Spleen (tissue), 11 donors: ENCODE measurements around the gene TMEM222. TPM values are rescaled to one million over a fixed set of nuclear protein-coding genes. Genes with fewer than 3 reads are reported as not detected.
A peak's percentile ranks its signal among the peaks of the same experiment; 100 is the strongest.

Experiments used
- DNase-seq: peaks from one replicate; pipeline ENCODE4 v3.0.0-alpha.2; 2020
- H3K27ac ChIP-seq, 8 donors: fragments of 200-600 bp; sonication (generic) in 7 of 8; 1 replicate in 4 of 8; 2 replicates in 4 of 8; pipeline versions ENCODE4 v1.5.0 to v1.8.0; 2016 to 2021; ENCODE audit warnings: inconsistent platforms in 4 of 8, mild to moderate bottlenecking in 4 of 8, moderate library complexity in 1 of 8
- H3K27me3 ChIP-seq, 7 donors: fragments of 200-600 bp; sonication (generic) in 6 of 7; replicated peaks in 1 of 7; 1 replicate in 4 of 7; 2 replicates in 3 of 7; pipeline versions ENCODE4 v1.5.0 to v1.8.0; 2016 to 2021; ENCODE audit warnings: inconsistent platforms in 3 of 7, mild to moderate bottlenecking in 1 of 7
- H3K36me3 ChIP-seq, 6 donors: fragments of 200-600 bp; sonication (generic) in 5 of 6; 1 replicate in 4 of 6; 2 replicates in 2 of 6; pipeline versions ENCODE4 v1.5.0 to v1.8.0; 2016 to 2021; ENCODE audit warnings: inconsistent platforms in 2 of 6
- H3K4me1 ChIP-seq, 6 donors: fragments of 200-600 bp; sonication (generic) in 5 of 6; 1 replicate in 3 of 6; 2 replicates in 3 of 6; pipeline versions ENCODE4 v1.5.0 to v1.8.0; 2016 to 2021; ENCODE audit warnings: inconsistent platforms in 3 of 6
- H3K4me3 ChIP-seq, 8 donors: fragments of 200-600 bp; sonication (generic) in 7 of 8; 1 replicate in 4 of 8; 2 replicates in 4 of 8; pipeline versions ENCODE4 v1.5.0 to v1.8.0; 2016 to 2021; ENCODE audit warnings: inconsistent platforms in 4 of 8, mild to moderate bottlenecking in 4 of 8, moderate library complexity in 2 of 8
- H3K9me3 ChIP-seq, 8 donors: fragments of 200-600 bp; sonication (generic) in 7 of 8; 1 replicate in 4 of 8; 2 replicates in 4 of 8; pipeline versions ENCODE4 v1.5.0 to v1.8.0; 2016 to 2021; ENCODE audit warnings: inconsistent platforms in 4 of 8
- CTCF ChIP-seq, 11 experiments: fragments of 200-600 bp in 7 of 11; fragments of 450-650 bp in 4 of 11; sonication (generic) in 4 of 11; IDR thresholded peaks in 8 of 11; conservative IDR thresholded peaks in 3 of 11; 1 replicate in 7 of 11; 2 replicates in 4 of 11; pipeline versions ENCODE4 v1.4.0 to v1.8.0; 2016 to 2021; ENCODE audit warnings: antibody characterized with exemption in 11 of 11, inconsistent platforms in 4 of 11, mild to moderate bottlenecking in 1 of 11
- POLR2A ChIP-seq, 3 donors: fragments of 450-650 bp; IDR thresholded peaks; one replicate each; pipeline ENCODE4 v1.5.1; 2017; ENCODE audit warnings: antibody characterized with exemption in 3 of 3, mild to moderate bottlenecking in 1 of 3
- POLR2AphosphoS5 ChIP-seq, 3 donors: sonication (generic); formaldehyde crosslinking; IDR thresholded peaks; one replicate each; pipeline ENCODE4 v1.5.1; 2017; ENCODE audit warnings: antibody characterized with exemption in 3 of 3
- WGBS, 5 donors: extraction: QIAGEN DNeasy Blood & Tissue Kit in 3 of 5; methylation state at CpG; one replicate each; pipeline versions ENCODE4 v1.1.5 to v1.1.7; 2013 to 2018; 5-methylcytosine and 5-hydroxymethylcytosine counted together
- intact Hi-C: fragments of 100-400 bp; cut with DNase I; formaldehyde crosslinking; loops from one replicate; pipeline ENCODE4 v1.15.0; 2023; ENCODE audit warnings: low total_unique reads
- polyA plus RNA-seq, 3 donors: library from polyadenylated mRNA; stranded (reverse); fragments of 200-250 nt; gene quantifications; one replicate each; pipeline ENCODE4 v1.2.1, GENCODE V29; 2013
- total RNA-seq, 7 donors: library from RNA; depleted of rRNA in 3 of 7; stranded (reverse); fragments of >200 nt in 3 of 7; fragmentation: NEBNext Ultra II Directional in 4 of 7; extraction: Animal tissue kit (Norgen Biotek cat#: 25700) in 4 of 7; gene quantifications; one replicate each; pipeline versions ENCODE4 v1.1.0 to v1.2.1, GENCODE V29; 2016 to 2021
- donor health status: healthy with polysubstance abuse.
- donor health status: DM: no; HTN: no; CAD: no; lungs with moderate emphysema.
- donor health status: DM: no; HTN: no; CAD: no.
- donor health status: Bipolar disorder and iron deficiency.
- donor health status: healthy.
- donor health status: DM: no; HTN: no; CAD: no.
- donor health status: DM: yes; HTN: yes; CAD: no.

TMEM222 gene
- total and polyA plus RNA-seq, 10 donors, result 25.4 to 38.9 (median 31.8) TPM

- WGBS, 5 donors, result 84 to 90% (median 87%) methylated on average over 19 of the region's 19 CpGs
- Histone ChIP-seq H3K9me3 (no peaks in the 10 kb centered on the region), H3K36me3 (no peaks in the 10 kb centered on the region), H3K4me1 (peaks cover 6 to 47% (median 27%) of the 10 kb centered on the region in 6 donors), H3K27ac (no peak overlapping the region), H3K4me3 (no peak overlapping the region), H3K27me3 (no peaks in the 10 kb centered on the region)
- intact Hi-C loops, result no loop called here
- TF ChIP-seq POLR2AphosphoS5 (IDR thresholded peaks at IDR 0.05), result no peak
- no peak for TF ChIP-seq CTCF (IDR thresholded peaks at IDR 0.05 in 8 of 11, conservative IDR thresholded peaks at IDR 0.05 in 3 of 11)
- no peak for TF ChIP-seq POLR2A (IDR thresholded peaks at IDR 0.05)
- no peak for DNase-seq
Observed at GRCh38 chr1:27372022-27372807, 50.3 kb downstream of the TMEM222 start.

- no peaks in the 10 kb centered on the region for H3K27me3 ChIP-seq
- 86 to 94% (median 91%) methylated on average over 7 to 11 of the region's 11 CpGs for WGBS, 5 donors
- no peak overlapping the region for H3K4me3 ChIP-seq
- TF ChIP-seq CTCF (IDR thresholded peaks at IDR 0.05 in 8 of 11, conservative IDR thresholded peaks at IDR 0.05 in 3 of 11), result peak in 2 of 11 experiments; percentile 12 to 37
- no peak for TF ChIP-seq POLR2AphosphoS5 (IDR thresholded peaks at IDR 0.05)
- no peak for TF ChIP-seq POLR2A (IDR thresholded peaks at IDR 0.05)
- DNase-seq, result no peak
- H3K9me3 ChIP-seq, result no peaks in the 10 kb centered on the region
- peaks cover 3 to 39% (median 19%) of the 10 kb centered on the region in 6 donors for H3K4me1 ChIP-seq
- no peak overlapping the region for H3K27ac ChIP-seq
- intact Hi-C loops, result no loop called here
- H3K36me3 ChIP-seq, result no peaks in the 10 kb centered on the region
Observed at GRCh38 chr1:27372808-27373690, 51.1 kb downstream of the TMEM222 start.

DNA sequence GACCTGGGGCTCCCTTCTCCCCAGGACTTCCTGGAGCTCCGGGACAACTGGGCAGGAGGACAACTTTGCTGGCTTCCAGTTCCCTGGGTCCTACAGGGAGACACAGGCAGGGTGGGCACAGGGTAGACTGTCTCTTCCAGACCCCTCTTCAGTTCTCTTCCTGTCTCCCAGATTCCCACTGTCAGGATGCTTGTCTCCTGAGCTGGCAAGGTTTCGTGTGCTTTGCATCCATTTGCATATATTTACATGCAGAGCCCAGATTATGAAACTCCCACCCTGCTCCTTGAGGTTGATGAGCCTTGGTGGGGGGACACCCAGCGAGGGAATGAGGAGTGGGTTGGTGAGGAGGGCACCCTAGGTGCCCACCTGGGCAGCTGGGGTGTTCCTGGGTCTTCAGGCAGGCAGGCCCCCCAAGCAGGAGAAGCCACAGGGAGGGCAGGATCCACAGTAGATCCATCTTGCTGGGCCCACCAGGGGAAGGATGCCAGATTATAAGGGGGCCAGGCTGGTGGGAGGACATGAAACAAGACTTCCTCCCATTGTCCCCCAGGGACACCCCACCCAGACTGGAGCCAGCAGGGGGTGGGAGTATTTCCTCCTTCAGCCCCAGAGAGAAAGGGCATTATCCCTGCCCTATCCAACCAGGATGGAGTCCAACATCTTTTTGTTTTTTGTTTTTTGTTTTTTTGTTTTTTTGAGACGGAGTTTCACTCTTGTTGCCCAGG, 52.6 kb downstream of the TMEM222 start, which contains the start of gene FCN3:
Gene FCN3 (minus strand): TSS at position 463 of the 725 bp plus-strand sequence. CDS start 6 bp downstream, at position 457.
- Histone ChIP-seq H3K36me3 (no peaks in the 10 kb centered on the region), H3K4me3 (no peak within 1 kb of the TSS), H3K27me3 (no peaks in the 10 kb centered on the region), H3K27ac (peak within 1 kb of the TSS in 2 of 8 donors; percentile 10 to 43), H3K4me1 (peaks cover 0 to 24% (median 8%) of the 10 kb centered on the region in 6 donors), H3K9me3 (no peaks in the 10 kb centered on the region)
- TF ChIP-seq CTCF (IDR thresholded peaks at IDR 0.05 in 8 of 11, conservative IDR thresholded peaks at IDR 0.05 in 3 of 11), result no peak
- TF ChIP-seq POLR2AphosphoS5 (IDR thresholded peaks at IDR 0.05), result no peak
- DNase-seq, result no peak
- 59 to 88% (median 81%) methylated on average over 4 of the region's 4 CpGs for WGBS, 5 donors
- intact Hi-C loops, result no loop called here
